HG03135 (cell line): ENCODE measurements around the gene KLF7.

Experiments used
- ATAC-seq: cut with Tn5 transposase; IDR thresholded peaks from one replicate; pipeline ENCODE4 v1.9.1; 2021; ENCODE audit warnings: mild to moderate bottlenecking, moderate library complexity; ENCODE audit not compliant: unreplicated experiment

Gene KLF7

GRCh38 chr2:207097278-207097677 lies 68.5 kb downstream of the KLF7 start:
- no peak for ATAC-seq

- no peak for ATAC-seq
These were observed 69.8 kb downstream of the KLF7 start for GRCh38 chr2:207095963-207096362.

- ATAC-seq = no peak
These were observed 72.5 kb downstream of the KLF7 start for GRCh38 chr2:207093234-207093633.

GRCh38 chr2:207092818-207093217 lies 72.9 kb downstream of the KLF7 start:
- no peak for ATAC-seq

- no peak for ATAC-seq
These were observed 73.8 kb downstream of the KLF7 start for GRCh38 chr2:207091928-207092327.

GRCh38 chr2:207091176-207091575 lies 74.6 kb downstream of the KLF7 start:
- ATAC-seq = no peak

GRCh38 chr2:207090389-207090788 lies 75.4 kb downstream of the KLF7 start:
- no peak for ATAC-seq

- no peak for ATAC-seq
These were observed 76.9 kb downstream of the KLF7 start for GRCh38 chr2:207088839-207089238.

- no peak for ATAC-seq
These were observed 77.5 kb downstream of the KLF7 start for GRCh38 chr2:207088276-207088675.

GRCh38 chr2:207087046-207087902 lies 78.5 kb downstream of the KLF7 start:
- ATAC-seq = no peak

GRCh38 chr2:207086136-207086535 lies 79.6 kb downstream of the KLF7 start:
- ATAC-seq = no peak

GRCh38 chr2:207085110-207085509 lies 80.6 kb downstream of the KLF7 start:
- ATAC-seq = no peak

GRCh38 chr2:207083361-207084110 lies 82.2 kb downstream of the KLF7 start:
- ATAC-seq = no peak

GRCh38 chr2:207082619-207083018 lies 83.1 kb downstream of the KLF7 start:
- no peak for ATAC-seq

- ATAC-seq = no peak
These were observed 87.5 kb downstream of the KLF7 start for GRCh38 chr2:207078186-207078798.

GRCh38 chr2:207077266-207077665 lies 88.5 kb downstream of the KLF7 start:
- ATAC-seq = no peak

- ATAC-seq = no peak
These were observed 90.3 kb downstream of the KLF7 start for GRCh38 chr2:207075456-207075855.

- no peak for ATAC-seq
These were observed 91.7 kb downstream of the KLF7 start for GRCh38 chr2:207073801-207074678.

- no peak for ATAC-seq
These were observed 92.3 kb downstream of the KLF7 start for GRCh38 chr2:207073412-207073800.

GRCh38 chr2:207072571-207072970 lies 93.2 kb downstream of the KLF7 start:
- ATAC-seq = no peak

- no peak for ATAC-seq
These were observed 93.9 kb downstream of the KLF7 start for GRCh38 chr2:207071820-207072219.
